HepG2 (cell line): ENCODE results near the gene SDC4. TPM values are rescaled to one million over a fixed set of nuclear protein-coding genes. Genes with fewer than 3 reads are reported as not detected.
A peak's percentile ranks its signal among the peaks of the same experiment; 100 is the strongest.

ENCODE experiments used
- CBFB ChIP-seq: sonication (generic); formaldehyde crosslinking; IDR thresholded peaks from 2 replicates; pipeline ENCODE4 v1.4.0; 2020; ENCODE audit warnings: missing genetic modification reagents
- FOXM1 ChIP-seq: sonication (generic); formaldehyde crosslinking; IDR thresholded peaks from 2 replicates; pipeline ENCODE4 v1.5.0; 2020; ENCODE audit warnings: missing genetic modification reagents
- GFI1 ChIP-seq: sonication (generic); formaldehyde crosslinking; IDR thresholded peaks from 2 replicates; pipeline ENCODE4 v1.5.0; 2020; ENCODE audit warnings: missing genetic modification reagents, mild to moderate bottlenecking, borderline replicate concordance
- MAZ ChIP-seq, 2 experiments: sonication (generic) in 1 of 2; formaldehyde crosslinking in 1 of 2; IDR thresholded peaks; 2 replicates each; pipeline versions ENCODE4 v1.5.0 to v1.6.1; 2012 to 2020; ENCODE audit warnings: low read depth in 2 of 2, mild to moderate bottlenecking in 2 of 2, borderline replicate concordance in 1 of 2, improper control_type of control experiment in 1 of 2, low read length in 1 of 2, missing genetic modification reagents in 1 of 2, moderate library complexity in 1 of 2
- MXD4 ChIP-seq: IDR thresholded peaks from 2 replicates; pipeline ENCODE4 v1.6.1; 2016; ENCODE audit warnings: mild to moderate bottlenecking, missing biosample characterization, missing genetic modification reagents
- MYPOP ChIP-seq: sonication (generic); formaldehyde crosslinking; IDR thresholded peaks from 2 replicates; pipeline ENCODE4 v1.8.1; 2023; ENCODE audit warnings: mild to moderate bottlenecking, moderate library complexity, missing genetic modification reagents
- NRL ChIP-seq: sonication (generic); formaldehyde crosslinking; IDR thresholded peaks from 2 replicates; pipeline ENCODE4 v1.5.0; 2020; ENCODE audit warnings: missing genetic modification reagents, mild to moderate bottlenecking, moderate library complexity, borderline replicate concordance
- POLR2AphosphoS2 ChIP-seq: IDR thresholded peaks from 2 replicates; pipeline ENCODE4 v1.6.1; 2011; ENCODE audit warnings: low read depth, low read length, improper control_type of control experiment
- PPARG ChIP-seq: conservative IDR thresholded peaks from 2 replicates; pipeline ENCODE4 v1.6.1; 2016; ENCODE audit warnings: missing biosample characterization, missing genetic modification reagents
- RFX3 ChIP-seq: IDR thresholded peaks from 2 replicates; pipeline ENCODE4 v1.6.1; 2016; ENCODE audit warnings: missing biosample characterization, missing genetic modification reagents
- RORA ChIP-seq: sonication (generic); formaldehyde crosslinking; IDR thresholded peaks from 2 replicates; pipeline ENCODE4 v1.5.0; 2020; ENCODE audit warnings: mild to moderate bottlenecking, missing genetic modification reagents, moderate library complexity
- SAFB2 ChIP-seq: sonication (generic); formaldehyde crosslinking; IDR thresholded peaks from 2 replicates; pipeline ENCODE4 v1.5.1; 2020; ENCODE audit warnings: missing genetic modification reagents, low read depth, mild to moderate bottlenecking, borderline replicate concordance
- SMC3 ChIP-seq: IDR thresholded peaks from 2 replicates; pipeline ENCODE4 v1.6.1; 2011; ENCODE audit warnings: low read length, improper control_type of control experiment
- TBX3 ChIP-seq: fragments of 450-650 bp; IDR thresholded peaks from 2 replicates; pipeline ENCODE4 v1.6.1; 2017; ENCODE audit warnings: antibody characterized with exemption, mild to moderate bottlenecking, inconsistent platforms, borderline replicate concordance
- TRIM24 ChIP-seq: sonication (generic); formaldehyde crosslinking; IDR thresholded peaks from 2 replicates; pipeline ENCODE4 v1.8.0; 2022; ENCODE audit warnings: mild to moderate bottlenecking, missing genetic modification reagents
- ZFP90 ChIP-seq: sonication (generic); formaldehyde crosslinking; IDR thresholded peaks from 2 replicates; pipeline ENCODE4 v1.8.0; 2022; ENCODE audit warnings: missing genetic modification reagents, mild to moderate bottlenecking, inconsistent platforms, borderline replicate concordance
- ZMYM4 ChIP-seq: sonication (generic); formaldehyde crosslinking; IDR thresholded peaks from 2 replicates; pipeline ENCODE4 v1.8.1; 2023; ENCODE audit warnings: mild to moderate bottlenecking, missing genetic modification reagents
- ZNF510 ChIP-seq: sonication (generic); formaldehyde crosslinking; IDR thresholded peaks from 2 replicates; pipeline ENCODE4 v1.4.0; 2020; ENCODE audit warnings: low read depth, mild to moderate bottlenecking, missing genetic modification reagents
- ZNF589 ChIP-seq: sonication (generic); formaldehyde crosslinking; conservative IDR thresholded peaks from 2 replicates; pipeline ENCODE4 v1.8.0; 2022; ENCODE audit warnings: mild to moderate bottlenecking, moderate library complexity, missing genetic modification reagents
- ZNF737 ChIP-seq: sonication (generic); formaldehyde crosslinking; IDR thresholded peaks from 2 replicates; pipeline ENCODE4 v1.5.0; 2020; ENCODE audit warnings: missing genetic modification reagents, mild to moderate bottlenecking, borderline replicate concordance
- ZSCAN25 ChIP-seq: sonication (generic); formaldehyde crosslinking; IDR thresholded peaks from 2 replicates; pipeline ENCODE4 v1.8.0; 2022; ENCODE audit warnings: mild to moderate bottlenecking, missing genetic modification reagents
- polyA plus RNA-seq, 8 experiments: library from polyadenylated mRNA; depleted of rRNA in 3 of 8; stranded (reverse) in 7 of 8; unstranded in 1 of 8; fragments of >200 nt; fragmentation: Illumina TruSeq in 4 of 8; extraction: Trizol in 4 of 8; gene quantifications; 2 replicates each; pipeline versions ENCODE4 v1.2.1 to v1.2.3, GENCODE V29; 2011 to 2016; ENCODE audit warnings: low read depth in 4 of 8, missing spikeins in 1 of 8, mixed read lengths in 1 of 8; ENCODE audit not compliant: insufficient read depth in 1 of 8
- total RNA-seq, 5 experiments: library from RNA; depleted of rRNA; stranded (reverse); fragments of >200 nt; fragmentation: Illumina TruSeq; extraction: Trizol; gene quantifications; 2 replicates each; pipeline ENCODE4 v1.2.3, GENCODE V29; 2016; ENCODE audit warnings: low read depth in 1 of 5
- TF ChIP-seq, protein P1 (sequence below): sonication (generic); formaldehyde crosslinking; IDR thresholded peaks from 2 replicates; pipeline ENCODE4 v1.4.0; 2020; ENCODE audit warnings: mild to moderate bottlenecking, missing genetic modification reagents
- TF ChIP-seq, protein P2 (sequence below): IDR thresholded peaks from 2 replicates; pipeline ENCODE4 v1.6.1; 2018; ENCODE audit warnings: missing genetic modification reagents, mild to moderate bottlenecking, missing compliant biosample characterization

Gene SDC4
- total and polyA plus RNA-seq, 2 of the 13 experiments (the other 11 are each of a cell fraction or from before 2014, with no cell fraction given): 49.0 to 65.1 TPM

DNA sequence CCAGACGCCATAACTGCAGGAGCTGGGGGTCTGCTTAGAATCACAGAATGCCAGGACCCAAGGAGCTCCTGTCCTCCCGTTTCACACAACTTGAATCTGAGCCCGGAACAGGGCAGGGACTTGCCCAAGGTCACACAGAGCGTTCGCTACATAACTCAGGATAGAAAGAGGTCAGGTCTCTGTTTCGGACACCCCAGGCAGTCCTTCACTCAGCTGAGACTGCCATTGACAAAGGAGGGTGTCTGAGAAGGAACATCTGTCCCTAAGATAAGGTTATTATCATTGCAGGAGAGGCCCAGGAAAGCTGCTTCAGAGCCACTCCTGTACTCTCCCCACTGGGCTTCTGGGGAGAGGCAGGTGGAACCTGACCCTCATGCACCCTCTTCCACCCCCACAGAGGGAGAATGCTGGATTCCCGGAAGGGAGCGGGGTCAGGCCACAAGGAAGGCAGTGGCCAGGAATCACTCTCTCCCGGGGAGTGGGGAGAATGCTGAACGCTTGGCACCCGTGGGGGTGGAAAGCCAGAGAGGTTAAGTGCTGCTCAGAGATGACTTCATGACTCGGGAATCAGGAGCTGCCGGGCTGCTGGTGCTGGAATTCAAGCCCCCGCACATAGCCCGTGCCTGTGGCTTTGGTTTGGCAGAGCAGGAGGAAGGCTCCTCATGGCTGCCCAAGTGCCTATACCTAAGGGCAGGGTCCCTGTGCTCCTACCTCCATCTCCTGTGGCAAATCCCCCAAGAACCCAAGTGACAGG is 10.7 kb downstream of the SDC4 start (continued):
- TF ChIP-seq, protein P1, sequence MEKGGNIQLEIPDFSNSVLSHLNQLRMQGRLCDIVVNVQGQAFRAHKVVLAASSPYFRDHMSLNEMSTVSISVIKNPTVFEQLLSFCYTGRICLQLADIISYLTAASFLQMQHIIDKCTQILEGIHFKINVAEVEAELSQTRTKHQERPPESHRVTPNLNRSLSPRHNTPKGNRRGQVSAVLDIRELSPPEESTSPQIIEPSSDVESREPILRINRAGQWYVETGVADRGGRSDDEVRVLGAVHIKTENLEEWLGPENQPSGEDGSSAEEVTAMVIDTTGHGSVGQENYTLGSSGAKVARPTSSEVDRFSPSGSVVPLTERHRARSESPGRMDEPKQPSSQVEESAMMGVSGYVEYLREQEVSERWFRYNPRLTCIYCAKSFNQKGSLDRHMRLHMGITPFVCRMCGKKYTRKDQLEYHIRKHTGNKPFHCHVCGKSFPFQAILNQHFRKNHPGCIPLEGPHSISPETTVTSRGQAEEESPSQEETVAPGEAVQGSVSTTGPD (CRISPR knock-in tag): peak; percentile 75; the same call in 1 of the 2 replicates
- no peak; the same call in 1 of the 2 replicates for TF ChIP-seq GFI1 (CRISPR knock-in tag)
- TF ChIP-seq CBFB (CRISPR knock-in tag): no peak
- 0 out of 2 replicates have a peak, but pooled peaks have one; percentile 34 for TF ChIP-seq ZMYM4 (CRISPR knock-in tag)
- no peak for TF ChIP-seq TRIM24 (CRISPR knock-in tag)
- TF ChIP-seq RFX3: no peak
- TF ChIP-seq NRL: peak; percentile 66; the same call in 1 of the 2 replicates
- no peak for TF ChIP-seq MAZ (IDR thresholded peaks at IDR 0.05; ENCODE audit: borderline replicate concordance, low read depth, low read length)
- TF ChIP-seq MAZ (CRISPR knock-in tag; IDR thresholded peaks at IDR 0.05; ENCODE audit: low read depth): 0 out of 2 replicates have a peak, but pooled peaks have one; percentile 7
- TF ChIP-seq POLR2AphosphoS2: no peak
- TF ChIP-seq, protein P2, sequence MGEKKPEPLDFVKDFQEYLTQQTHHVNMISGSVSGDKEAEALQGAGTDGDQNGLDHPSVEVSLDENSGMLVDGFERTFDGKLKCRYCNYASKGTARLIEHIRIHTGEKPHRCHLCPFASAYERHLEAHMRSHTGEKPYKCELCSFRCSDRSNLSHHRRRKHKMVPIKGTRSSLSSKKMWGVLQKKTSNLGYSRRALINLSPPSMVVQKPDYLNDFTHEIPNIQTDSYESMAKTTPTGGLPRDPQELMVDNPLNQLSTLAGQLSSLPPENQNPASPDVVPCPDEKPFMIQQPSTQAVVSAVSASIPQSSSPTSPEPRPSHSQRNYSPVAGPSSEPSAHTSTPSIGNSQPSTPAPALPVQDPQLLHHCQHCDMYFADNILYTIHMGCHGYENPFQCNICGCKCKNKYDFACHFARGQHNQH (CRISPR knock-in tag): 0 out of 2 replicates have a peak, but pooled peaks have one; percentile 14
- peak; percentile 73; the same call in 1 of the 2 replicates for TF ChIP-seq ZNF510
- TF ChIP-seq SMC3: no peak; the same call in 1 of the 2 replicates
- no peak for TF ChIP-seq ZSCAN25
- no peak for TF ChIP-seq ZNF737 (CRISPR knock-in tag)
- TF ChIP-seq ZNF589 (CRISPR knock-in tag): no peak
- TF ChIP-seq PPARG (CRISPR knock-in tag): no peak
- TF ChIP-seq MYPOP (CRISPR knock-in tag): peak; percentile 77; the same call in 1 of the 2 replicates
- no peak for TF ChIP-seq TBX3
- TF ChIP-seq MXD4 (CRISPR knock-in tag): no peak
- TF ChIP-seq RORA (CRISPR knock-in tag): no peak
- TF ChIP-seq FOXM1 (CRISPR knock-in tag): no peak
- TF ChIP-seq SAFB2: 0 out of 2 replicates have a peak, but pooled peaks have one; percentile 87
- TF ChIP-seq ZFP90: no peak
